GM23248 (cell line): ENCODE results near the gene UBTD2. TPM values are rescaled to one million over a fixed set of nuclear protein-coding genes. Genes with fewer than 3 reads are reported as not detected.

Source experiments
- DNase-seq: peaks from one replicate; pipeline ENCODE4 v3.0.0-alpha.2; 2015
- H2AFZ ChIP-seq: fragments of 200-600 bp; sonication (generic); 2 replicates; pipeline ENCODE4 v1.6.1; 2016; ENCODE audit warnings: antibody characterized with exemption
- H3F3A ChIP-seq: fragments of 200-600 bp; sonication (generic); 2 replicates; pipeline ENCODE4 v1.6.1; 2016; ENCODE audit warnings: mild to moderate bottlenecking, antibody characterized with exemption, mixed run types; ENCODE audit not compliant: insufficient read depth
- H3K27ac ChIP-seq: fragments of 200-600 bp; sonication (generic); 2 replicates; pipeline ENCODE4 v1.5.1; 2016; ENCODE audit warnings: mild to moderate bottlenecking
- H3K27me3 ChIP-seq: fragments of 200-600 bp; sonication (generic); replicated peaks from 2 replicates; pipeline ENCODE4 v1.6.1; 2016; ENCODE audit warnings: mild to moderate bottlenecking; ENCODE audit not compliant: insufficient read depth
- H3K36me3 ChIP-seq: fragments of 200-600 bp; sonication (generic); 2 replicates; pipeline ENCODE4 v1.6.1; 2016; ENCODE audit warnings: low read depth, mild to moderate bottlenecking
- H3K4me1 ChIP-seq: fragments of 200-600 bp; sonication (generic); 2 replicates; pipeline ENCODE4 v1.6.1; 2016; ENCODE audit warnings: mild to moderate bottlenecking; ENCODE audit not compliant: insufficient read depth
- H3K4me2 ChIP-seq: fragments of 200-600 bp; sonication (generic); one replicate; pipeline ENCODE4 v1.6.1; 2016; ENCODE audit warnings: mild to moderate bottlenecking; ENCODE audit not compliant: unreplicated experiment
- H3K4me3 ChIP-seq: fragments of 200-600 bp; sonication (generic); 2 replicates; pipeline ENCODE4 v1.5.1; 2016; ENCODE audit warnings: mild to moderate bottlenecking
- H3K79me2 ChIP-seq: fragments of 200-600 bp; sonication (generic); 2 replicates; pipeline ENCODE4 v1.6.1; 2016; ENCODE audit warnings: mild to moderate bottlenecking; ENCODE audit not compliant: insufficient read depth
- H3K9ac ChIP-seq: fragments of 200-600 bp; sonication (generic); 2 replicates; pipeline ENCODE4 v1.6.1; 2016; ENCODE audit warnings: mild to moderate bottlenecking
- H3K9me2 ChIP-seq: fragments of 200-600 bp; sonication (generic); 2 replicates; pipeline ENCODE4 v1.6.1; 2016; ENCODE audit warnings: mixed run types, mild to moderate bottlenecking, moderate library complexity; ENCODE audit not compliant: insufficient read depth
- H3K9me3 ChIP-seq: fragments of 200-600 bp; sonication (generic); one replicate; pipeline ENCODE4 v1.6.1; 2017; ENCODE audit warnings: low read depth
- H4K20me1 ChIP-seq: fragments of 200-600 bp; sonication (generic); 2 replicates; pipeline ENCODE4 v1.6.0; 2016; ENCODE audit not compliant: insufficient read depth
- EZH2 ChIP-seq: fragments of 200-600 bp; sonication (generic); IDR thresholded peaks from 2 replicates; pipeline ENCODE4 v1.6.1; 2018; ENCODE audit warnings: antibody characterized with exemption, mild to moderate bottlenecking; ENCODE audit not compliant: insufficient read depth, poor library complexity, severe bottlenecking
- EZH2phosphoT487 ChIP-seq: fragments of 200-600 bp; sonication (generic); IDR thresholded peaks from 2 replicates; pipeline ENCODE4 v1.6.1; 2018; ENCODE audit warnings: antibody characterized with exemption, moderate library complexity, mild to moderate bottlenecking, low read depth; ENCODE audit not compliant: insufficient read depth
- WGBS, 2 experiments: methylation state at CpG; one replicate each; pipeline ENCODE4 v1.1.6; 2015 to 2017; ENCODE audit warnings: low lambda C conversion rate in 2 of 2, low coverage in 1 of 2; ENCODE audit errors: missing lambda C conversion rate in 2 of 2; 5-methylcytosine and 5-hydroxymethylcytosine counted together
- in situ Hi-C: fragments of 300-500 bp; cut with MboI; formaldehyde crosslinking; loops from 2 replicates; pipeline ENCODE4 v1.15.0; 2020
- polyA plus RNA-seq: library from polyadenylated mRNA; unstranded; fragments of >200 nt; fragmentation: Nextera tagmentation; extraction: Ambion mirVana; gene quantifications from 2 replicates; pipeline ENCODE4 v1.2.1, GENCODE V29; 2016
- total RNA-seq: library from RNA; depleted of rRNA; stranded (reverse); fragments of >200 nt; shearing (Covaris generic); gene quantifications from 2 replicates; pipeline ENCODE4 v1.2.3, GENCODE V29; 2014

The UBTD2 gene
- total and polyA plus RNA-seq, 2 experiments from 2014 or later = 17.3 to 41.4 TPM

- Histone ChIP-seq H3F3A (no peaks in the 10 kb centered on the region), H3K4me3 (no peak overlapping the region), H3K9ac (no peak overlapping the region), H3K27me3 (no peaks in the 10 kb centered on the region), H3K9me3 (no peaks in the 10 kb centered on the region), H3K27ac (no peak overlapping the region), H3K79me2 (no peaks in the 10 kb centered on the region), H3K4me1 (0 out of 2 replicates have a peak, but pooled peaks cover 6% of the 10 kb centered on the region), H3K9me2 (no peaks in the 10 kb centered on the region), H4K20me1 (no peaks in the 10 kb centered on the region), H3K36me3 (no peaks in the 10 kb centered on the region), H2AFZ (no peak overlapping the region), H3K4me2 (no peak overlapping the region)
- peak; percentile 61 for DNase-seq
- in situ Hi-C loops = no loop called here
- no peak for TF ChIP-seq EZH2phosphoT487
- 84 to 86% methylated on average over 3 of the region's 3 CpGs for WGBS, 2 experiments
These were observed 20.2 kb upstream of the UBTD2 start for GRCh38 chr5:172303572-172304335.

- Histone ChIP-seq H4K20me1 (no peaks in the 10 kb centered on the region), H3K9me2 (no peaks in the 10 kb centered on the region), H3K27me3 (no peaks in the 10 kb centered on the region), H3K9me3 (no peaks in the 10 kb centered on the region), H3K4me3 (no peak overlapping the region), H3F3A (no peaks in the 10 kb centered on the region), H3K27ac (no peak overlapping the region), H3K4me1 (0 out of 2 replicates have a peak, but pooled peaks cover 6% of the 10 kb centered on the region), H3K79me2 (no peaks in the 10 kb centered on the region), H2AFZ (no peak overlapping the region), H3K4me2 (no peak overlapping the region), H3K9ac (no peak overlapping the region), H3K36me3 (no peaks in the 10 kb centered on the region)
- 71 to 89% methylated on average over 5 of the region's 5 CpGs for WGBS, 2 experiments
- DNase-seq = peak; percentile 17
- TF ChIP-seq EZH2 (no peak), EZH2phosphoT487 (no peak)
- in situ Hi-C loops = no loop called here
These were observed 19.6 kb upstream of the UBTD2 start for GRCh38 chr5:172303162-172303561.

GRCh38 chr5:172302047-172302710, 18.6 kb upstream of the UBTD2 start:
- H3K4me3 ChIP-seq = no peak overlapping the region
- no peak overlapping the region for H3K27ac ChIP-seq
- no peaks in the 10 kb centered on the region for H3K9me3 ChIP-seq
- H3K4me2 ChIP-seq = no peak overlapping the region
- H3F3A ChIP-seq = no peaks in the 10 kb centered on the region
- no peak for DNase-seq
- H3K79me2 ChIP-seq = no peaks in the 10 kb centered on the region
- in situ Hi-C loops = no loop called here
- no peaks in the 10 kb centered on the region for H3K36me3 ChIP-seq
- H3K4me1 ChIP-seq = 0 out of 2 replicates have a peak, but pooled peaks cover 6% of the 10 kb centered on the region
- no peak overlapping the region for H3K9ac ChIP-seq
- no peaks in the 10 kb centered on the region for H3K9me2 ChIP-seq
- 50 to 56% methylated on average over 9 of the region's 9 CpGs for WGBS, 2 experiments
- H2AFZ ChIP-seq = no peak overlapping the region
- TF ChIP-seq EZH2 = no peak
- TF ChIP-seq EZH2phosphoT487 = no peak
- H3K27me3 ChIP-seq = no peaks in the 10 kb centered on the region
- H4K20me1 ChIP-seq = no peaks in the 10 kb centered on the region

- in situ Hi-C loops = no loop called here
- peak; percentile 54 for DNase-seq
- Histone ChIP-seq H3K36me3 (no peaks in the 10 kb centered on the region), H3K9me3 (no peaks in the 10 kb centered on the region), H4K20me1 (no peaks in the 10 kb centered on the region), H3K27me3 (no peaks in the 10 kb centered on the region), H3K4me1 (0 out of 2 replicates have a peak, but pooled peaks cover 6% of the 10 kb centered on the region), H3F3A (no peaks in the 10 kb centered on the region), H3K4me3 (no peak overlapping the region), H3K9me2 (no peaks in the 10 kb centered on the region), H3K4me2 (no peak overlapping the region), H2AFZ (no peak overlapping the region), H3K9ac (no peak overlapping the region), H3K27ac (no peak overlapping the region), H3K79me2 (no peaks in the 10 kb centered on the region)
- 65 to 80% methylated on average over 2 of the region's 2 CpGs for WGBS, 2 experiments
- TF ChIP-seq EZH2 = no peak
- no peak for TF ChIP-seq EZH2phosphoT487
These were observed 16.4 kb upstream of the UBTD2 start for GRCh38 chr5:172299916-172300439.
